HG02678 (cell line): Measurements from ENCODE around the gene TEX26.

Source experiments
- ATAC-seq: cut with Tn5 transposase; IDR thresholded peaks from one replicate; pipeline ENCODE4 v1.9.1; 2021; ENCODE audit warnings: mild to moderate bottlenecking, moderate library complexity; ENCODE audit not compliant: unreplicated experiment

TEX26 gene

DNA sequence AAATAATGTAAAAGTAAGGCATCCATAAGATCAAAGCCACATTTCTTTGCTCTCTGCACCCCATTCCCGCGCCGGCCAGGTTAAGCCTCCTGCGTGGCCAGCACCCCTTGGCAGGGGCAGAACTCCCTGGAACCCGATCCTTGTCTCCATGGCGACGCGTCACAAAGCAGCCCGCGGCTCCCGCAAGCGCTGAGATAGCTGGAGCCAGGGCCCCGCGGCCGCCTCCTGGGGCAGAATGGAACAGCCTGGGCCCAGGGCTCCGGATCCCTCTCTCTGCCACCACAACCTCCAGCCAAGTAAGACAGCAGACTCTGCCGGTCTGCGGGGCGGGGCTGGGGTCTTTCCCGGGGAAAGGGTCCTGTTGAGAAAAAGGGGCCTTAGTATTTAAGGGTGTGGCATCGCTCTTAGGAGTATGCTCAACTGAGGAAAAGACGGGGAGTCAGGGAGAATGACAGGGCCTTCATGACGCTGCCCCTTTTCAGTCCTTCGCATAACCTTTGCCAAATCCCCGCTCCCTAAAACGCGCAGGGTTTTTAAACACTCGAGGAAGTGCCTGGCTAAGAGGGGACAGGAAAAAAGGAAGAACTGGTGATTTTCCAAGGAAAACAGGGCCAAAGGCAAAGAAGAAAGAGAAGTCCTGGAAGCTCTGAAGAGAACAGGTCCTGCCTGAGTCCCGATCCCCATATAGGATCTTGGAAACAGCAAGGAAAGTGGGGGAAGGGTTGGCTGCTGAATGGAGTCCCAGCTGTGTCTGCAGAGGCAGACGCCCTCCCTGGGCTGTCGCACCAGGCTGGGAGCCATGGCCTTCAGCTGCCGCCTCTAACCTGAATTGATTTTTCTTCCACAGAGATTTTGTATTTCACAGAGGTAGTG is at the start of gene TEX26:
Gene TEX26, plus strand, starts transcription at position 176 of the 873 bp plus-strand sequence. Its CDS starts 60 bp downstream, at position 236.
- ATAC-seq = no peak

DNA sequence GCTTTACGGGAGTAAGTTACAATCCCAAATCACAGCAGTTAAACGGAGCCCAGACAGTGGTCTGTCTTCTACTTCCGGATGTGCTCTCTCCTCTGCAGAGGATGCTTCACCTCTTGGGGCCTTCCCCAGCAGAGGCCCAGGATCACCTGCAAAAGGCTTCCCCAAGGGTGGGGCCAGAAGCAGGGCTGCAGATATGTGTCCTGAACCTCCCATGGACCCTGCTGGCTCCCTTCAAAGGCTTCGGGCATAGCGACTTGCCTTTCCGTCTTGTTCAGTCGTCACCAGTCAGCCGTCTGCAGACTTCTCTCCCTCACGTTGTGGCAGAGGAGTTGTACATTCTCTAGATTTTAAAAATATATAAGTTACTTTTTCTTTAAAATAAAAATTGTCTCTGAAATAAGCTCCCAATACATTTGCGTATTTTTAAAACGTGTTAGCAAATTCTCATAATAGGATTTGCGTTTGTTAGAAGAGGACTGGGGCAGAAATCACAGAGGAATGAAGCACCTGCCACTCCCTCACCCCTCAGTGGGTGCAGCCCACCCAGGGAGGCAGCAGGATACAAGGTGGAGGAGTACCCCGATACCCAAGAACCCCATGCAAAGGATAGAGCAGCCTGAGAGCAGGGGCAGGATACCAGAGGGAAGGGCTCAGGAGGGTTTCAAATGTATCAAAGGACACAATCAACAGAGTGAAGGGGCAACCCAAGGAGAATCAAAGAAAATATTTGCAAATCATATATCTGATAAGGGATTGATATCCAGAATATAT is 49.3 kb upstream of the TEX26 start:
- no peak for ATAC-seq

DNA sequence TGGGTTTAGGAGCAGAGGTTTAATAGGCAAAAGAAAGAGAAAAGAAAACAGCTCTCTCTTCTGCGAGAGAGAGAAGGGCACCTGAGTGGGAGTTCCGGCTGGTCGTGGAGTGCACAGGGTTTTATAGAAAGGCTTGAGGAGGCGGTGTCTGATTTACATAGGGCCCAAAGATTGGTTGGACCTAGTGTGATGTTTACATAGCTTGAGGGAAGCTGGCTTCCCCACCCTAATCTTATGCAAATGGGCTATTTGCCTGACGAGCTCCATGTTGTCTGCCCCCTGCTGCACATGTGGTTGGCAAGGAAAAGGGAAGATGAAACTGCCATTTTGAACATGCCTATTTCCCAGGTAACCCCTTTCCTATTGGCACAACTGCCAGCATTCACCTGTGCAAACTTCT is 47.9 kb upstream of the TEX26 start:
- ATAC-seq = no peak

DNA sequence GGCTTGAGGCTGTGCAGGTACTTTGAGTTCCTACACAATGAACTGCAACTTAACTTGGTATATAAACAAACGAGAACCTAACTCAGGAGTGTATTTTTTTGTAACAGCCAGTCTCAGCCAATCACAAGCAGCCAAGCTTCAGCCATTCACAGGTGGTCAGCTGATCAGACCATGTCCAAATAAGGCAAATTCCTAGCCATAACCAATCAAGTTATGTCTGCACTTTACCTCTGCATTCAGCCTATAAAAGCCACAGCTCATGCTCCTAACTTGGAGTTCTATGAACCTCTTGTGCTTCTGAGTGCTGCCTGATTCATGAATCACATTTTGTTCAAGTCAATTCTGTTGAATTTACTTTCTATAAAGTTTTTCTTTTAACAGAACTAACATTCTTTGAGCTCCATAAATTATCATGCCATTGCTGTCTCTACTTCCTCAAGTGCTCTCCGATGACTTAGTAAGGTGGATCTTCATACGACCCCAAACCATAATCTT is 43.2 kb upstream of the TEX26 start:
- ATAC-seq = no peak

DNA sequence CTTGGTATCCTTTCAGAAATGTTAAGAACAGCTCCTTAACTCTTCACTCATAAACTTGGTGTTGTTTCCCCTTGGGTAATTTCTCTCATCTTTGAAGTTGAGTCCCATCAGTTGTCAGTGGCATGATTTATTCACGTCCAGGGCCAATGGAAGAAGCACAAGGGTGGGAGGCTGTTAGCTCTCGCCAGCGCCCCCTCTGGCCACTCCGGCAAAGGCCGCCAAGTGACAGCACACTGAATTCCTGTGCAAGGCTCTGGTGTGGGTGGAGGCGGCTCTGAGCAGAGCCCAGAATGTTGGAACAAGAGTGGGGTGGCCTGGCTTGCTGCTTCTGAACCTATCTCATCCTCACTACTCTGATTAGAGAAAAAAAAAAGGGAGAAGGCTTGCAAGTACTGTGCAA is 39.5 kb upstream of the TEX26 start:
- no peak for ATAC-seq

DNA sequence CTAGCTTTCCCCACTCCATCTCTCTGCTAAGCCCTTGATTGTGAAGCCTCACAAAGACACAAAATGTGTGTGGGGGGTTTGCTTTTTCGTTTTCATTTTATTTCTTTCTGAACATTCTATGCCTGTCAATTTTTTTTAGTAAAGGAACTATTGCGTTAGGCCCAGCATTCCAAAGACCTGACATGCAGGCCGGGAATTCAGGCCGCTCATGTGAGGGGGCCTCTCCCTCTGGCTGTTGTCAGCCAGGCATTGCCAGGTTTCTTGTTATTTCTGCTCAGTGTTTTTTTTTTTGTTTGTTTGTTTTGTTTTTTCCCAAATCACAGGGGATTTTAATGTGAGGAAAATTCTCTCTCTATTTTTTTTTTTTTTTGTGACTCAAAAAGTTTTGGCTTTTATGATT is 36.7 kb upstream of the TEX26 start:
- no peak for ATAC-seq

DNA sequence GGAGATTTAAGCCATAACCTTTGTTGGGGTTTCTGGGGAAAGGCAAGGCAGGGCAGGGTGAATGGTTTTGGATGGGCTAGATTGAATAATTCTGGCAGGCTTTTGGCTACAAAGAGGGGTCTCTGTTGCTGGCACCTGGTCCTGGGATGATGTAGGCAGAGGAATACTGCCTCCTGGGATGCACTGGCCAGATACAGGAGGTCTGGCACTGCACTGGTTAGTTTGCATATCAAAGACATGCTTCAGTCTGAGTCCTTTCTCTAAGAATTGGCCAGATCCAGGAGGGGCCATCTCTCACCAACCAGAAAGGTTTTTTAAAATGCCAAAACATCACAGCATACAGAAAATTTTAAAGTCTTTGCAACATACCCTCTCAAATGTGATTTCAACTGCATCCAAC is 34.4 kb upstream of the TEX26 start:
- ATAC-seq = no peak

DNA sequence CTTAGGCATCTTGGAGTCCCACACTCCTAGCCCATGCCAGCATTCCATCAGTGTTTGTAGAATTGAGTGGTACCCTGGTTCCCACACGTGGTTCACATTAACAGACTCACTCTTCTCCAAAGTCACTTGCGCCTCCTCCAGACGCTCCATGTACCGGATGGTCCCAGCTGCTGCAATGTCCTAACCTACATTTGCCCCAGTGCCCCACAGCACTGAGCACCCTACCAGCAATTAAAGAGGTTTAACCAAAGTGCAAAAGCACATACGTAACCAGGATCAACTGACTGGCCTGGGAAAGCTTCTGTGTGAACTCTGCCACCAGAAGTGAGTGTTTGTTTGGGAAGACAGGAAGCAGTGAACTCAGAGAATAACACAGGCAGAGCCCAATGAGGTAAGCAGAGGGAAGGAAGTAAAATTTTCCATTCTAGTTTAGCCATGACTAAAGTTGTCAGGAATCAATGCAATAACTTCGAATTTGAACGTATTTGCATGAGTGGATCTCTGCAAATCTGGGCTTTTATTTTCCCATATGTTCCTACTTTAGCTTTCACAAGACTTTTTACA is 33.7 kb upstream of the TEX26 start:
- ATAC-seq = no peak

DNA sequence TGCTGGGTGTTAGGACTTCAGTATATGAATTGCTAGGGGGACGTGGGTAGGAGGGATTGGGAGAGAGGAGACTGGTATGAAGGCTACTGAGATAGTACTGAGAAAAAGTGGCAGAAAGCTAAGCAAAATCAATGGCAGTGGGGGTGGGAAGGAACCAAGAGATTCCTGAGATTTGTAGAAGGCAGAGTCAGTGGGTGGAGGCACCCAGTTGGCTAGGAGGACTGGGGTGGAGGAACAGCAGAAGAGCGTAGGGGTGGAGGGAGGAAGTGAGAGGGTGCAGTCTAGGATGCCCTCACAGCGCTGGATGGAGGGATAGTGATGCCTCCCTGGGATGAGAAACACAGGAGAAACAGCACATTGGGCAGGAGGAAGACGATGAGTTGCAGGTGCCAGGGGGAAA is 32.0 kb upstream of the TEX26 start:
- ATAC-seq = no peak

DNA sequence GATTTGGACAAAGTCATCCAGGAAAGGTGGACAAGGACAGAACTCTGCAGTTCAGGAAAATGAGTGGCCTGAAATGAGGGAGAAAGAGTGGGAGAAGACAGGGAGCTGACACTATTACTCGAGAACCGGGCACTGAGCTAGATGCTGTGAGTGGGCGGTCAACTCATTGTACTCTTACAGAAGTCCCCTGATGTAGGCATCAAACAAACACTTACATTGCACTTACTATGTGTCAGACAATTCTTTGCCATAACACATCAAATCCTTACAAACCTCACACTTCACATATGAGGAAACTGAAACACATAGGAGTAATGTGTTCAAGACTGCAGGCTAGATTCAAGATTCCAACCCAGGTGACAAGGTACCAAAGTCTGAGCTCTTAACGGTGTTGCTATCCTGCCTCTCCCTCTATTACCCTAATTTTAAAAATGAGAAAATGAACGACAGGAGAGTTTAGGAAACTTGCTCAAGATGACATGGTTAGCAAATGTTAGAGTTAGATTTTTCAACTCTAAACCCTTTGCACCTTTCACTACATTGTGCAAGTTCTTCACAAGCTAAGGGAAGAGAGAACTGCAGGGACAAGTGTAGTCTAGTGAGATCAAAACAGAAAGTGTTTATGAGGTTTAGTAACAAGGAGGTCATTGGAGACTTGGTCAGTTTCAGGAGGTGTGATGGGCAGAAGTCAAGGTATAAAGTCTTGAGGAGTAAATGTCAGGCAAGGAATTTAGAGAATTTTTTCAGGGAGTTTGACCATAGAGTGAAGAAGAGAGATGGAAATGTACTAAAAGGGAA is 31.3 kb upstream of the TEX26 start:
- ATAC-seq = no peak

DNA sequence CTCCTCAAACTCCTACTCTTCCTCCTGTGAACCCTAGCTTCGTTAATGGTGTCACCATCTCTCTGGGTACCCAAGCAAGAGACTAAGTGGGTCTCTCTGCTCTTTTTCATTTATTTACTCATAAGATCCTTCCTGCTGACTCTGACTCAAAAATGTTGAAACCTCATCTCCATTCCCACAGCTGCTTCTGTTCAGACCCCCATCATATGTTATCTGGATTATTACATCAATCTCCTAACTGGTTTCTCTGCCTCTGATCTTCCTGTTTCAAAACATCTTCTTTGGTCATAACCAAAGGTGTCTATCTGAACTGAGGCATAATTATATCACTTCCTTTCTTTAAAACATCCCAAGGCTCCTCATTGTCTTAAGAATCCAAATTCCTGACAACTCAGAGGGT is 28.4 kb upstream of the TEX26 start:
- ATAC-seq = no peak

DNA sequence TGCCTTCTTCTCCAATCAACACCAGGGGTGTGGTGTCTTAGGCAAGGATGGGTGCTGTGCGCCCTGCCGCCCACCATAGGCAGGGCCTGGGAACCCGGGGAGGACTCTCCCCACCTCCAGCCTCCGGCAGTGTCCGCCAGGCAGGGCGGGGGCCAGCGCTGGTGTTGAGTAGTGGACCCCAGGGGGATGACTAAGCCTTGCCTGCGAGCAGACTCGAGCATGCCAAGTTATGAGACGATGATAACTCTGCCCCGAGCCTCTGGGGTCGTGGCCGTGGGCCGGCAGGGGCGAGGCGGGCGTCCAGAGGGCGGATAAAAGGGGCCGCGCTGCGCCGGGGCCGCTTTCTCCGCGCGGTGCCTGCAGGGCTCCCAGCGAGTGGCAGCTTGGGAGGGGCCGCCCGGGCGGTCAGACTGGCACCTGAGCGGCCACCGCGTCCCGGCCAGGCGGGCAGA is 26.5 kb upstream of the TEX26 start, which contains the start of gene MEDAG:
Gene MEDAG, plus strand, starts transcription at position 340 of the 452 bp plus-strand sequence. CDS start 245 bp downstream, outside the sequence.
- ATAC-seq = no peak

DNA sequence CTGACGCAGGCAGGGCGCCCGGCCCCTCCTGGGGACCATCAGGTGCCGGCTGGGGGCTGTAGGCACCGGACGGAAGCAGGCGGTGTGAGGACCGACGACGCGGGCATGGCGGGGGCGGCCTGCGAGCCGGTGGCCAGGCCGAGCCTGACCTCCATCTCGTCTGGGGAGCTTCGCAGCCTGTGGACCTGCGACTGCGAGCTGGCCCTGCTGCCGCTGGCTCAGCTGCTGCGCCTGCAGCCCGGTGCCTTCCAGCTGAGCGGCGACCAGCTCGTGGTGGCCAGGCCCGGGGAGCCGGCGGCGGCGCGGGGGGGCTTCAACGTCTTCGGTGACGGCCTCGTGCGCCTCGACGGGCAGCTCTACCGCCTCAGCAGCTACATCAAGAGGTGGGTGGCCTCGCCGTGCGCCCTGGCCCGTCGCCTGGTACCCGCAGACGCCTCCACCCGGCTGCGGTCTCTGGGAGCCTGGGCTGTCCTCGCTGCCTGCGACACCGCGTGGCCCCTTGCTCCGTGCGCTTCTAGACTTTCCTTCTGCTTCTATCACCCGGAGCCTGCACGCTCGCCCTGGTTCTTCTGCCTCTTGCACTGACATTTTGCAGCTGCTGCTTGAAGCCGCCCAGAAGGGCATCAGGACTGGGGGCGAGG is 25.9 kb upstream of the TEX26 start:
- ATAC-seq = no peak

DNA sequence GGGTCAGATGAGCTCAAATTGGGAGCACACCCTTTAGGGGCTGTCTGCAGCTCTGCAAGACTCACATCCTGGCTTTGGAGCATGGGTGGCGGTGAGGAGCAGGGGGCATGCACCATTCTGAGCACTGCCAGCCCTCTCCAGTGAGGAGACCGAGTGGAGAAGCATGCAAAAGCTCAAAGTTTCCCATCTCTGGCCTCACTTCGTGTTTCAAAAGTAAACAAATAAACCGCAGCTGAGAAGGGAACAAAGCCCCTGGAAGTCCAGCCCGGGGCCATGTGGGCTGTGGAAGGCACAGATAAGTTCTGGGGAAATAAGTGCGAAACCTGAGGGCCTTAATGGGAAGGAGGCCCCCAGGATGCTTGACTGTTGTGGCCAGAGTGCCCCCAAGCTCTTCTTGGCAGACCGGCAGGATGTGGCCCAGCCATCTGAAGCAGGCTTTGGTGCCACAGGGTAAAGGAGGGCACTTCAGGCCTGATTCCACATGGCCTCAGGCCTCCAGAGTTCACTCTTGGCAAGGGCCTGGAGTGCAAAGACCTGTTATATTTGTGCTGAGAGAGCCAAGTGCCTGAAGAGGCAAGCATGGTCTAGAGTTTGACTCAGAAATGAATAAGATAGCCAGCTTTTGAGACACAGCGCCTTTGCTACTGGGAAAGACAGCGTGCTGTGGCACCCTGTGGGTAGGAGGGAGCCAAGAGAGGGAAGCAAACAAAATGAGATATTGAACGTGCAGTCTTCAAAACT is 25.2 kb upstream of the TEX26 start:
- ATAC-seq = no peak

DNA sequence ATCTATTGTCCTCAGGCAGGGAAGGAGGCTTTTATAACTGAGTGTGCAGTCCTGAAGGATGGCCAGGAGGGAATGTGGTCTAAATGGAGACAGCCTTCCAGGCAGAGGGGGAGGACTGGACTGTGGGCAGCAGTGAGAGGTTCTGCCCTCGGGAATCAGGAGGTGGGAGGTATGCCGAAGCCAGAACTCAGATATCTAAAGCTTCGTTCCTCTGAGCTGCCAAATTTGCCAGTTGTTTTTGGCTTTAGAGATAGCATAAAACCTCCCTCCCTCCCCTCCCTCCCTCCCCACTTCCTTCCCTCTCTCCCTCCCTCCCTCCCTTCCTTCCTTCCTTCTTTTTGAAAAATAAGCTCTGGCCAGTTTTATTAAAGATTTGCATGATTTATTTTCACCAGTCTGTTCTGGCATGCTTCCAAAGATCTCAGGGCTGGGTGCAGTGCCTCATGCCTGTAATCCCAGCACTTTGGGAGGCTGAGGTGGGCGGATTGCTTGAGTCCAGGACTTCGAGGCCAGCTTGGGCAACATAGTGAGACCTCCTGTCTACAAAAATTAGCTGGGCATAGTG is 24.0 kb upstream of the TEX26 start:
- ATAC-seq = no peak

DNA sequence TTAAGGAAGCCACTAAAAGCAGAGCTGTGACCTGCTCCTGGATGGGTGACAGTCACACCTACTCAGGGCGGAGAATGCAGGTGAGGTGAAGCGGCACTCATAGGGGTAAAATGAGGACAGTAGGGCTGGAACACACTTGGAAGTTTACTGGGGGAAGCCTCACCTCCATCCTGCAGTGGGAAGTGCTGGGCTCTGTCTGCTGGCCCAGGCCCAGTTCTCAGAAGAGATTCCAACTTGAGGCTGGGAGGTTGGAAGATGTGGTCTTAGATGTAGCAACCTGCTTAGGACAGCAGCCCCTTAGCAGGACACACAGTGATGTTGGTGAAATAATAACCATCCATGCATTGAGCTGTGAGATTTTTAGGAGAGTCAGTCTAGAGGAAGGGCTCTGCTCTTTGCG is 21.8 kb upstream of the TEX26 start:
- ATAC-seq = no peak

DNA sequence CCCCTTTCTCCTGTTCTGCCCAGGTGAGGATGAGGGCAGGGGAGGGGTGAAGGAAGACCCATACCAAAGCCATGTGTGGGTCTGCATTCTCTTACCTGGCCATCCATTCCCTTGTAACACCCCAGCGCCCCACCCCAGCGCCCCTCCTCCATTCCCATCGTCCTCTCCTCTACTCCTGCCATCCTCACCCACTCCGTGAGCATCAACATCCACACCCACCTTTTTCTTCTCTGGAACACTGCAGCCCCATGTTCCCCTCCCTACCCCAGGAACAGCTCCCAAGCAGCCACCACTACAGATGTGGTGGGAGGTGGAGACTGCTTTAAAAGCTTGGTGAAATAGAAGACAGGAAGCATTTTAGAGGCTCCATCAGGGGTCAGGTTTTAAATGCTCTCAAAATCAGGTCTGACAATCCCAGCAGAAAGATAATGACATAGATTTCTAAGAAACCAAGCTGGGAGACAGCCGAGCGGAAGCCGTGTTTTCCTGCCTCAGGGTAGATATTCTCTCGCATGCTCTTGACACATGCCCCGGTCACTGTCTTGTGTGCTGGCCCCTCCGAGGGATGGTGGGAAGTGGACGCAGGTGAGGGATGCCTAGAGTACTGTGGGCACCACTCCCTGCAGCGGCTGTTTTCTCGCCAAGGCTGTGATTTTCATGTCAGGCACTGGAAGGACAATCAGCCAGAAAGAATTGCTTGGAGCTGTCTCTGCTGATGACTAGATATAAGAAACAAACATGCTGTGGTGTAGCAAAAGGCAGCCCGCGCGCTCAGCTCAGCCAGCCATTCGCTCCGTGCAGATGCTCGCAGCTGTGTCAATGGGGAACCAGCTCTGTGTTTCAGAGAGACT is 16.5 kb upstream of the TEX26 start:
- no peak for ATAC-seq

DNA sequence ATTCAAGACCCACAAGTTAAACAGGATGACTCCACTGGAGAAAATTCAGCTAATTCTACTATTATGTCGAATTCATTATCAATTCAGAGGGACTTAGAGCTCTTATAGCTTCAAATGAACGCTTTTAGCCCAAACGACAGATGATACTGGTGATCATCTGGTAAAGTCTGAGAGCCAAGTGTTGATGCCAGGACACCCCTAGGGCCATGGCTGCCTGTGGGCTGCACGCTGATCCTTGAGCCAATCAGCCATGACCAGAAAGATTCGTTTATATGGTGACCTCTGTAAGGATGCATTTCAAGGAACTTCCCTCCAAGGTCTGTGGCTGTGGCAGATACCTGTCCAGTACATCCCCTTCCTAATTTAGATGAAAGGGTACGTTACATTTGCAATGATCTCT is 15.5 kb upstream of the TEX26 start:
- ATAC-seq = no peak
